OCI-LY3 (cell line): ENCODE data around the gene GON4L.

Experiments
- CTCF ChIP-seq: fragments of 200-600, 300-600 bp; sonication (generic); IDR thresholded peaks from 2 replicates; pipeline ENCODE4 v1.5.1; 2014; ENCODE audit warnings: antibody characterized with exemption, low read length, low read depth
- EZH2phosphoT487 ChIP-seq: fragments of 200-600 bp; shearing (Covaris generic); IDR thresholded peaks from 2 replicates; pipeline ENCODE4 v1.6.1; 2018; ENCODE audit warnings: antibody characterized with exemption, mixed run types, low read depth

GRCh38 chr1:155890251-155890650 lies 33.2 kb upstream of the GON4L start:
- no peak for TF ChIP-seq CTCF
- TF ChIP-seq EZH2phosphoT487: no peak
